Measurements from ENCODE around the gene ACTMAP. TPM values are rescaled to one million over a fixed set of nuclear protein-coding genes. Genes with fewer than 3 reads are reported as not detected.

The ACTMAP gene
- total RNA-seq, 2 donors from 2014 or later, result 3.7 to 5.3 TPM

DNA sequence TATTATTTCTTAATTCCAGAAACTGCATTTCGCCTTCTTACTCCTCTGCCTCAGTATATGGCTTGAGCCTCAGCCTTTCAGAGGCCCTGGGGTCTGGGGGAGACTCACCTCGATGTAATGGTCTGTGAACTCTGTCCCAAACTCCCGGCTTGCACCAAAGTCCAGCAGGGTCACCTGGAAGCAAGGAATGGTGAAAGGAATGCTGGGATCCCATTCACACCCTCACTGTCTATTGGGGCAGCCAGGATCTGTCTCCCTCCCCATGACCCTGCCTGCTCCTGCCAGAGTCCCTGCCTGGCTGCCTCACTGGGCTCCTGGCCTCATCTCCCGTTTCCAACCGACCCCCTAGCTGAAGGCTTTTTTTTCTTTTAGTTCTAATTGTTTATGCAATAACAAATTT is 54.4 kb downstream of the ACTMAP start:
- no peak overlapping the region for H3K4me3 ChIP-seq
- TF ChIP-seq, protein P1, sequence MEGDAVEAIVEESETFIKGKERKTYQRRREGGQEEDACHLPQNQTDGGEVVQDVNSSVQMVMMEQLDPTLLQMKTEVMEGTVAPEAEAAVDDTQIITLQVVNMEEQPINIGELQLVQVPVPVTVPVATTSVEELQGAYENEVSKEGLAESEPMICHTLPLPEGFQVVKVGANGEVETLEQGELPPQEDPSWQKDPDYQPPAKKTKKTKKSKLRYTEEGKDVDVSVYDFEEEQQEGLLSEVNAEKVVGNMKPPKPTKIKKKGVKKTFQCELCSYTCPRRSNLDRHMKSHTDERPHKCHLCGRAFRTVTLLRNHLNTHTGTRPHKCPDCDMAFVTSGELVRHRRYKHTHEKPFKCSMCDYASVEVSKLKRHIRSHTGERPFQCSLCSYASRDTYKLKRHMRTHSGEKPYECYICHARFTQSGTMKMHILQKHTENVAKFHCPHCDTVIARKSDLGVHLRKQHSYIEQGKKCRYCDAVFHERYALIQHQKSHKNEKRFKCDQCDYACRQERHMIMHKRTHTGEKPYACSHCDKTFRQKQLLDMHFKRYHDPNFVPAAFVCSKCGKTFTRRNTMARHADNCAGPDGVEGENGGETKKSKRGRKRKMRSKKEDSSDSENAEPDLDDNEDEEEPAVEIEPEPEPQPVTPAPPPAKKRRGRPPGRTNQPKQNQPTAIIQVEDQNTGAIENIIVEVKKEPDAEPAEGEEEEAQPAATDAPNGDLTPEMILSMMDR (IDR thresholded peaks at IDR 0.05), result no peak
- DNase-seq (ENCODE audit: low spot score), result no peak
- H3K27me3 ChIP-seq, result no peaks in the 10 kb centered on the region
- H3K27ac ChIP-seq, result no peak overlapping the region
- H3K4me1 ChIP-seq, result peaks cover 0 to 11% of the 10 kb centered on the region in 2 donors
- H3K36me3 ChIP-seq, result peaks cover 16% of the 10 kb centered on the region
- no peaks in the 10 kb centered on the region for H3K9me3 ChIP-seq

DNA sequence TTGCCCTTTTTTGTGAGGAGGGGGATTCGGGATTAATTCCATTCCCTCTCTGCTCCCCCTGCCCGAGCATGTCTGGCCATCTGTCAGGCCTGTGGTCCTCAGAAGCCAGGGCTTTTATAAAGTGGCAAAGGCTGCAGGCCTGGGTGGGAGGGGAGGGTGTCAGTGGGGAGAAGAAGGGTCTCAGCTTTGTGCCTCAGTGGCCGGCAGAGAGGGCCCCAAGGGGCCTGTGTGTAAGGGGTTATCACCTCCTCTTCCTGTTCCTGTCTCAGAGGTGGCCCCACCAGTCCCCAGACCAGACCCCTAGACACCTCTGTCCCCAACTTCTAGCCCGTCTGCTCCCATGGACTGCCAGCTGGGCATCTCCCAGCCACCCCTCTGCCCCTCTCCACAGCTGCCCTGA is 56.4 kb downstream of the ACTMAP start:
- Histone ChIP-seq H3K36me3 (peaks cover 8% of the 10 kb centered on the region), H3K4me3 (no peak overlapping the region), H3K27ac (no peak overlapping the region), H3K9me3 (no peaks in the 10 kb centered on the region), H3K4me1 (peaks cover 0 to 27% of the 10 kb centered on the region in 2 donors), H3K27me3 (no peaks in the 10 kb centered on the region)
- no peak for DNase-seq (ENCODE audit: low spot score)
- TF ChIP-seq, protein P1 (IDR thresholded peaks at IDR 0.05), result no peak

DNA sequence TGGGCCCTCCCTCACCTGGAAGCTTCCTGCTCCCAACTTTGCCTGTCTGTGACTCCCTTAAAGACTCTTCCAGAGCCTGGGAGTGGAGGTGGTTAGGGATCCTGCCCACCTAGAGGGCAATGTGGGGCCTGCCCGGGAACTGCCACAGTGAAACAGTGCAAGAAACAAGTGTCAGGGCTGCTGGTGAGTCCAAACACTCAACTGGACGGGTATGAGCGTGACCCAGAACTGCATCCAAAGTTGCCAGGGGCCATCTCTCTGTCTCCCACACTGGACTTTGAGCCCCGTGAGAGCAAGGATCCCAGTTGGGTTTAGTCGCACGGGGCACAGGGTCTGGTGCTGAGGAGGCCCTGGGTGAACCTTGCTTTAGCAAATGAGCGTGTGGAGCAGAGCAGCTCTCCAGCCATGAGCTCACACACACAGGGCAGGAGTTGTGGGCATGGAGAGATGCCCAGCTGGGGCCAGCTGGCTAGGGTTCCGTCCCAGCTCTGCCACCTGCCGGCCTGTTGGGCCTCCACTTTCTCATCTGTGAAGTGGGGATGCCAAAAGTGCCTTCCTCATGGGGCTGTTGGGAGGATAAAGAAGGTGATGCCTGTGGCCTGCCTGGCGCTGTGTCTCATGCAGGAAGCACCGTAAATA is 57.0 kb downstream of the ACTMAP start:
- Histone ChIP-seq H3K36me3 (peaks cover 8% of the 10 kb centered on the region), H3K27ac (no peak overlapping the region), H3K27me3 (no peaks in the 10 kb centered on the region), H3K9me3 (no peaks in the 10 kb centered on the region), H3K4me1 (peaks cover 0 to 33% of the 10 kb centered on the region in 2 donors), H3K4me3 (no peak overlapping the region)
- DNase-seq (ENCODE audit: low spot score), result no peak
- TF ChIP-seq, protein P1 (IDR thresholded peaks at IDR 0.05), result no peak

DNA sequence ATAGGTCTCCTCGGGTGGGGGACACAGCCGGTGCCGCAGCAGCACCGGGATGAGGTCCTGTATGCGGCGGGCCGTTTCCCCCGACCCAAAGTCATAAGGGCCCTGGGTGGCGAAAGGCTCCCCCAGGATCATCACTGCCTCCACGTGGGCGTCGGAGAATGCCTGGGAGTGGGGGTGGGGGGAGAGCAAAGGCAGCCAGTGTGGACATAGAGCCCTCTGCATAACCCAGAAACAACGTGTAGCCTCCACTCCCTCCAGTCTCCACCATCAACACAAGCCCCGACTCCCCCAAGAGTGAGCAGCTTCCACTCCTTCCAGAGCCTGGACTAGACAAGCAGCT is 58.1 kb downstream of the ACTMAP start:
- peaks cover 8% of the 10 kb centered on the region for H3K36me3 ChIP-seq
- H3K4me1 ChIP-seq, result peaks cover 0 to 41% of the 10 kb centered on the region in 2 donors
- H3K27me3 ChIP-seq, result no peaks in the 10 kb centered on the region
- peak overlapping the region in 1 of 2 donors; percentile 90 for H3K27ac ChIP-seq
- TF ChIP-seq, protein P1 (IDR thresholded peaks at IDR 0.05), result no peak
- no peak overlapping the region for H3K4me3 ChIP-seq
- no peak for DNase-seq (ENCODE audit: low spot score)
- no peaks in the 10 kb centered on the region for H3K9me3 ChIP-seq

DNA sequence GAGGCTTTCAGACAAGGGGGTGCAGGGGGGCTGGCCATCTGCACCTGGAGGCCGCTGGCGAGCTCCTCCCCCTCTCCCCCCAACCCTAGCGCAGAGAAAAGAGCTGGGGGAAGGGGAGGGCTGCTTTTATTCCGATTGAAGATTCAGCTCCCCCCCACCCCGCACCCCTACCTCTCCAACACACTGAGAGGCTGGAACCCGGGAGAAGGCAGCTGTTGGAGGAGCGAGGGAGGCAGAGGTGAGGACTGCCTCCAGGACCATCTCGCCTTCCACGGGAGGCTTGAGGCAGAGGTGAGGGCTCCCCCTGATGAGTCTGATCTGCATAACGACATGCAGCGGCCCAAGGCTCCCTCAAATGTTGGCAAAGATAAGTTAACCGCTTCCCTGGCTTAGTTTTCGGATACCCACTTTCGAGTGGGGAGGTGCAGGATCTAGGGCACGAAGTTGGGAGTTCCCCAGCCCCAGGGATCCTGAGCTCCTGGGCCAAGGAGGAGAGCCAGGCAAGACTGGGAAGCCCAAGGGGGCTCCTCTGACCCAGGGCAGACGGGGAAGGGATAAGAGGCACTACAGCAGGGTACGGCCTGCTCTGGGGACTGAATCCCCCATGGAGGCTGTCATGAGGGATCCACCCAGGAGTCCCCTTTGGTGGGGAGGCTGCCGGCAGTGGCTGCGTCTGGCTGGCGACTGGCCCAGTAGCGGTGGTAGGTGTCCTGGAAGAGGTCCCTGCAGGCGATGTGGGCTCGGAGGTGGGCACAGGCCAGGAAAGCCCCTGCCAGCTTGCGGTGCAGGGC is 58.7 kb downstream of the ACTMAP start:
- peak overlapping the region in 1 of 2 donors; percentile 90 for H3K4me3 ChIP-seq
- TF ChIP-seq, protein P1 (IDR thresholded peaks at IDR 0.05), result no peak
- peaks cover 11% of the 10 kb centered on the region for H3K36me3 ChIP-seq
- no peaks in the 10 kb centered on the region for H3K27me3 ChIP-seq
- DNase-seq (ENCODE audit: low spot score), result no peak
- H3K4me1 ChIP-seq, result peaks cover 0 to 41% of the 10 kb centered on the region in 2 donors
- no peaks in the 10 kb centered on the region for H3K9me3 ChIP-seq
- peak overlapping the region; percentile 90 to 91 for H3K27ac ChIP-seq

Other genes with a start within 250 kb of the ACTMAP start
- gene SHKBP1, start 173.6 kb downstream of the ACTMAP start, total RNA-seq, result 10 to 100 TPM; 15.8 to 35.6 TPM
- gene LTBP4, start 149.1 kb downstream of the ACTMAP start, total RNA-seq, result 100 to 1,000 TPM; 152 to 257 TPM
- 10 to 100 TPM; 11.2 to 28.1 TPM for gene NUMBL, start 59.8 kb downstream of the ACTMAP start, total RNA-seq
- 10 to 100 TPM; 23.3 to 26.6 TPM for gene COQ8B, start 33.6 kb downstream of the ACTMAP start, total RNA-seq
- 10 to 100 TPM; 15.2 to 15.6 TPM for gene ITPKC, start 33.4 kb downstream of the ACTMAP start, total RNA-seq
- 10 to 100 TPM; 30.7 to 32.9 TPM for gene SNRPA, start 726 bp upstream of the ACTMAP start, total RNA-seq
- gene MIA, start 25.0 kb upstream of the ACTMAP start, total RNA-seq, result 1 to 10 TPM in 1 of 2 donors, not detected in 1; 3.5 TPM
- gene RAB4B, start 27.8 kb upstream of the ACTMAP start, total RNA-seq, result 10 to 100 TPM; 14.6 to 23.6 TPM
- 10 to 100 TPM; 41.7 to 61.3 TPM for gene EGLN2, start 48.7 kb upstream of the ACTMAP start, total RNA-seq
- gene CYP2A6, start 100.0 kb upstream of the ACTMAP start, total RNA-seq, result not detected
- not detected for gene CYP2A7, start 131.8 kb upstream of the ACTMAP start, total RNA-seq
- not detected for gene CYP2B6, start 240.8 kb upstream of the ACTMAP start, total RNA-seq

Measured in right atrium auricular region (tissue), 2 donors.